Measurements from ENCODE around the gene COP1. TPM values are rescaled to one million over a fixed set of nuclear protein-coding genes. Genes with fewer than 3 reads are reported as not detected.
"Not testable (repeated sequence)": the region's sequence is repeated elsewhere in the genome, so short reads cannot be mapped to it uniquely, and the experiment has no call there.

The COP1 gene
- total RNA-seq, 4 donors from 2014 or later, result 32.5 to 60.1 (median 35.7) TPM

- no peak for TF ChIP-seq CTCF (IDR thresholded peaks at IDR 0.05)
- TF ChIP-seq POLR2A (IDR thresholded peaks at IDR 0.05), result no peak
- H3K9me3 ChIP-seq, result no peaks in the 10 kb centered on the region
- H3K27me3 ChIP-seq, result no peaks in the 10 kb centered on the region
- intact Hi-C loops (cut with DNase I), result no loop called here
- no peaks in the 10 kb centered on the region for H3K4me1 ChIP-seq
- H3K27ac ChIP-seq, result no peak overlapping the region
- no peak for DNase-seq
- H3K4me3 ChIP-seq, result no peak overlapping the region
- no peaks in the 10 kb centered on the region for H3K36me3 ChIP-seq
- WGBS, 2 donors, result 56 to 61% methylated on average over 2 of the region's 2 CpGs
Observed at GRCh38 chr1:176241385-176242015, 34.4 kb upstream of the COP1 start.

- H3K9me3 ChIP-seq; H3K4me3 ChIP-seq; H3K36me3 ChIP-seq; DNase-seq; H3K27ac ChIP-seq; H3K4me1 ChIP-seq; intact Hi-C loops (cut with DNase I); H3K27me3 ChIP-seq: not testable (repeated sequence)
- WGBS, 2 donors, result 75 to 78% methylated on average over 3 of the region's 3 CpGs
Observed at GRCh38 chr1:176233657-176234056, 26.6 kb upstream of the COP1 start.

GRCh38 chr1:176227579-176227978 lies 20.5 kb upstream of the COP1 start:
- TF ChIP-seq POLR2A (IDR thresholded peaks at IDR 0.05), result no peak
- no peak for TF ChIP-seq CTCF (IDR thresholded peaks at IDR 0.05)
- DNase-seq, result no peak
- intact Hi-C loops (cut with DNase I), result no loop called here

GRCh38 chr1:176225911-176226310 lies 18.8 kb upstream of the COP1 start:
- WGBS, 2 donors, result 54 to 84% methylated on average over 2 of the region's 2 CpGs
- Histone ChIP-seq H3K27me3 (no peaks in the 10 kb centered on the region), H3K4me1 (no peaks in the 10 kb centered on the region), H3K36me3 (no peaks in the 10 kb centered on the region), H3K9me3 (no peaks in the 10 kb centered on the region), H3K4me3 (no peak overlapping the region), H3K27ac (no peak overlapping the region)
- intact Hi-C loops (cut with DNase I), result no loop called here
- no peak for TF ChIP-seq CTCF (IDR thresholded peaks at IDR 0.05)
- TF ChIP-seq POLR2A (IDR thresholded peaks at IDR 0.05), result no peak
- DNase-seq, result no peak

More at GRCh38 chr1:176227579-176227978, 20.5 kb upstream of the COP1 start:
- Histone ChIP-seq H3K4me3 (no peak overlapping the region), H3K36me3 (no peaks in the 10 kb centered on the region), H3K27me3 (no peaks in the 10 kb centered on the region), H3K4me1 (no peaks in the 10 kb centered on the region), H3K9me3 (no peaks in the 10 kb centered on the region), H3K27ac (no peak overlapping the region)
- 66 to 88% methylated on average over 3 of the region's 3 CpGs for WGBS, 2 donors

- TF ChIP-seq CTCF (IDR thresholded peaks at IDR 0.05) (no peak), POLR2A (IDR thresholded peaks at IDR 0.05) (no peak)
- no peak overlapping the region for H3K27ac ChIP-seq
- H3K4me1 ChIP-seq, result no peaks in the 10 kb centered on the region
- H3K36me3 ChIP-seq, result no peaks in the 10 kb centered on the region
- no peaks in the 10 kb centered on the region for H3K9me3 ChIP-seq
- WGBS, 2 donors, result 56 to 64% methylated on average over 1 of the region's 1 CpG
- no peaks in the 10 kb centered on the region for H3K27me3 ChIP-seq
- DNase-seq, result no peak
- intact Hi-C loops (cut with DNase I), result no loop called here
- H3K4me3 ChIP-seq, result no peak overlapping the region
Observed at GRCh38 chr1:176225479-176225875, 18.4 kb upstream of the COP1 start.

GRCh38 chr1:176222196-176222595 lies 15.1 kb upstream of the COP1 start:
- DNase-seq, result no peak
- TF ChIP-seq CTCF (IDR thresholded peaks at IDR 0.05) (no peak), POLR2A (IDR thresholded peaks at IDR 0.05) (no peak)
- intact Hi-C loops (cut with DNase I), result no loop called here
- Histone ChIP-seq H3K27ac (no peak overlapping the region), H3K27me3 (no peaks in the 10 kb centered on the region), H3K4me1 (no peaks in the 10 kb centered on the region), H3K36me3 (no peaks in the 10 kb centered on the region), H3K4me3 (no peak overlapping the region), H3K9me3 (no peaks in the 10 kb centered on the region)
- WGBS, 2 donors, result 48 to 74% methylated on average over 1 of the region's 1 CpG

All from esophagus squamous epithelium (tissue), 5 donors.